ELR (cell line): ENCODE measurements around the gene KCNK1.

Experiments used
- DNase-seq: peaks from one replicate; pipeline ENCODE4 v3.0.0-alpha.2; 2015; ENCODE audit warnings: low read depth

Gene KCNK1

DNA sequence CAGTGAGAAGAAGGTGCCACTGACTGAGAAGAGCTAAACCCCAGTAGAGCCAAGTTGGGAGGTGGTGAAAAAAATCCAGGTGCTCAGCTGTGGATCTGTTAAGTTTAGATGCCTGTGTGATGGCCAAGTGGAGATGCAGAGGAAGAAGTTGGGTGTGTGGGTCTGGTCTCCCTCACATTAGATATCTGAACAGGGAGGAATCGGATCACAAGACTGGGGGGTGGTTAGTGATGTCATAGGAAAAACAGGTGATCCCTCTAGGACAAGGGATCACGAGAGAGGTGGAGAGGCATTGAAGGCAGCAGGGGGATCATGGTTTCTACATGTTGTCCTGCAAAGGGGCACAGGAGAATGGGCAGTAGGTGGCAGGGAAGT, 22.6 kb downstream of the KCNK1 start:
- DNase-seq = no peak

DNA sequence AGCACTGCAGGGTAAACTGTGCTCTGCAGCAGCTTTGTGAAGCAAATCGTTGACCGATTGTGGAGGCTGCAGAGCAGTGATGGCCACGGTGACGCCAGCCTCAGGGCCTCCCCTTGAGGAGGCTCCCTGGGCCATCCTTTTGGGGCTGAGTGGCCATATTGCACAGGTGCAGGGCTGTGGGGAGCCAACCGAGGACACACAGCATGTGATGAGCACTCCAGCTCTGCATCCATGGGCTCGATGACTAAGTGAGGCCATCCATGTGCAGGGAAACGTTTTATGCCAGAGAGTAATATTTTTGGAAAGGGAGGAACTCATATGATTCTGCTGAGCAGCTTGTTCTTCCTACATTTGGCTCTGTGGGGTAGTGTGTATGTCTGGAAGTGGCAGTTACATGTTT, 24.6 kb downstream of the KCNK1 start:
- DNase-seq = no peak

DNA sequence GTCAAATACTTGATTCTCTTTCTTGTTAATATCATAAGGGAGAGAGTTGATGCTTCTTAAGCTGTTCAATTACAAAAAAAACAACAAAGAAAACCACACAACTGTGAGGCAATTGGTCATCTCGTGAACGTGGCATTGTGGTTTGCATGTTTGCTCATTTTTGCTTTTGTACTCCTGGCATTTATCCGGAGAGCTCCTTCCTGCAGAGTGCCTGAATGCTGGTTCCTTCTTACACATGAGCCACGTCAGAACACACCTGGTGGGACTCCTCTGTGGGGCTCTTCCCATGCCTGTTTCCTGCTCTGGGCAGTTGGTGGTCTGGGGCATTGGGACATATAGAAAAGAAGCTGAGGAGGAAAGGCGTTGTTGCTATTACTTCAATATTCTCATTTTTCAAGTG, 25.7 kb downstream of the KCNK1 start:
- no peak for DNase-seq

DNA sequence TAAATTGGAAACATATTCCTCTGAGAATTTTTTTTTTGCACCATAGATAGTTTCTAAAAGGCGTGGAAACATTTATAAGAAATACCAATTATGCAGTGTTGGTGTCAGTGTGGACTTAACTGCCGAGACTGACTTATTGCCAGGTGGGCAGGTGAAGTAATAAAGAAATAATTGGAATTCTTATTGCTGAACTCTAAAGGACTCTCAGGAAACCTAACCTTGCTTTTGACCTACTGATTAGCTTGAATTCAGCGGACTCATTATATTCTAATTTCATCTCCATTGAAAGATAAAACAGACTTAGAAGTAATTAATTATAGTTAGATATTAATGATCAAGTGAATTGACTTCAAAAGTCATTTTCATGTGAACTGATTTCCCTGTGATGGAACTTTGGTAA, 26.3 kb downstream of the KCNK1 start:
- no peak for DNase-seq

DNA sequence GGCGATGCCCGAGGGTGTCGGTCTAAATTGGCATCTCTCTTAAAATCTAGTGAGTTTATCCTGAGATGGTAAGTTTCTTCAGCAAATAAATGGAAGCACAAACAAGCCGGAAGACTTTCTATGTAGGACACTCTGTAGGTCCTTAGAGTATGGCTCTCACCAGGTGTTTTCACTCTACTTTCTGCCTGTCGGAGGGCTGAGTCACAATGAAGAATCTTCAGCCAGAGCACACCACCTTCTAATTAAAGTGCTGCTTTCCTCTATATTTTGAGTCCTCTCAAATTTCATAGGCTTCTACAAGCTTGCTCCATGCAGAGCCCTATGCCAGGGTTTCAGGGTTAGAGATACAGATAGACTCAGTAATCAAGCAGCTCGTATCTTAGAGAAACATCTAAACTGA, 27.1 kb downstream of the KCNK1 start:
- no peak for DNase-seq

DNA sequence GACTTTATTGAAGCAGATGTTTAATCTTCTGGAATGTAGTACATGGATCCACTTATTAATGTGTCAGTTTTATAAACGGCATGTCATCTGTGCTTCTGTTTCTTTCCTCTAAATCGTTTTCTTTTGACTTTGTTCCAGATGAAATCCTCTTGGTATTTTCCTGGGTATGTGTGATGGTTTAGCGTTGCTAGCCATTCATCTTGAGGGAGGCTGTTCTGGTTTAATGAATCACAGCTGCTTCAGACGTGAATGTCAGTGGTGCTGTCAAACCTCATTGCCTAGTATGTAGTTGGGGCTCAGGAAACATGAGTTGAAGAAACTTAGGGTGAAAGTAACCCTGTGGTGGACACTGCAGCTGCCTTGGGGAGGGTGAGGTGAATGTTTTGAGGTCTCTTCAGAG, 33.2 kb downstream of the KCNK1 start:
- no peak for DNase-seq

DNA sequence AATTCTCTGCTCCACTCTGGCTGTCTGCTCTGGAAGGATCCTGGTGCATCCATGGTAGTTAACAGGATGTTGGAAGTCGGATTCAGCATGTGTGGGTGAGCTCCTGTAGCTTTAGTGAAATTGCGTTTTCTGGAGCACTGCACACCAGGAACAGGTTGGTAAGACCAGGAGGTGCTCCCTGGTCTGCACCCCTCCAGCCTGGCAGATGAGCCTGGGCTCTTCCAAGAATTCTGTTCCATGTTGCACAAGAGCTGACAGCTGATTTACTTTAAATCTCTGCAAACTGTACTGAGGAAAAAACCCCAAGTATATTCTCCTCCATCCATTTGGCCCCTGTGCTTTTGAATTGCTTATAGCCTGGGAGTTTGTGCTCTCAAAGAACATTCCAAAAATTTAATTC, 33.7 kb downstream of the KCNK1 start:
- no peak for DNase-seq

DNA sequence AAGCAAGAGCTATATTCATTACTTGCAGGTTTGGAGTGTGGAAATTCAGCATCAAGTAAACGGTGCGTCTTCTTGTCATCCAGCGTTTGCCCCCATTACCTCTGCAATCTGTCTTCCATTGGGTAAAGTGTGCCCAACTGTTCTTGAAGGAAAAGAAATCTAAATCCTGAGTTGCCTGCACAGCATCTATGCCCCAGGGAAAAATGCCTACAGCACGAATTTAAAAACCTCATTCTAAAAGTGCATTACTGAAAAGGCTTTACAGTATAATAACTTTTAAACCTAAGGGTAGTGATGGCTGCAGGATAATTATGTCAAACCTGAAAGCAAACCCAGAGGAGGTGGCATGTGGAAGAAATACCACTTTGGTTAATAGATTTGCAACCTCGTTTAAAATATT, 37.2 kb downstream of the KCNK1 start:
- DNase-seq = no peak

DNA sequence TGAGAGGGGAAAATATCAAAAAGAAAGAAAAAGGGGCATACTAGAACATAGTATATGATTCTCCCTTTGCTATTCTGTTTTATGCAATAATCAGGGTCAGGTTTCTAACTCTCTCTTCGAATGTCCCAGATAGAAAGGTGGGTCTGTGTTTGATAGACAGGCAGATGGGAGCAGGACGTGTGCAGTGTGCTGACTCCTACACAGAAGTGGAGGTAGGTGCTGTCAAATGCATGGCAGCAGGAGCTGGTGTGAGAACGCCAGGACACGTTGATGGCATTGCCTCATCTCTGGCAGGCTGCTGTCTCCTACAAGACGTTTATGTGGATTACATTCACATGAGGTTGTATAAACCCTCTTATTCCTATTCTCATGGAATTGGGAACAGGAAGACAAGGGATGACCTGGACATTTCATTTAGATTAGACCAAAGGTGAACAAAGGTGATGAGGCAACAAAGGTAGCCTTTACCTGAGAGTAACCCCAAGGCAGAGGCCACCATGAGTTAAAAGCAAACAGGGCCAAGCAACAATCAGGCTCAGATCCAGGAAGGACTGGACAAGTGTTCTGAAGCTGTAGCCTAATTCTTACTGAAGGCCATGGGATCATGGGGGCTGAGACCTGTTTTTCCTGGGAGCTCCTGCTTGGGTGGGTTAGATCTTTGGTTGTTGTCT, 37.8 kb downstream of the KCNK1 start:
- DNase-seq = no peak

DNA sequence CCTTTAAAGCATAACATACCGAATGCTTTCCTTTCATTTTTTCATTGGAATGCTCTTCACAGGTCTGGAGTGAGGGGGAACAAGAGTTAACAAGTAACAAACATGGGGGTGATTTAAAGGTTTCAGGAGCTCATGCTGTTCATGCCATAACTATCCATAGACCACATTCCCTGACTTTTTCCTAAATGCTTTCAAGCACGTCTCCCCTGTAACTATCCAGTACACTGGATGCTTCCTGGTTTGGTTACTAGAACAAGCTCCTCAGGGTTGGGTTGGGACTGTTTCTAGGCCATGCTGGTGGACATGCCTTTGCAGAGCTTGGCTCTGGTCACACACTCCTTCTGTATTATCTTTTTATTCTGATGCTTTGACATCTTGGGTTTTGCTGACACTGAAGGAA, 38.6 kb downstream of the KCNK1 start:
- no peak for DNase-seq

DNA sequence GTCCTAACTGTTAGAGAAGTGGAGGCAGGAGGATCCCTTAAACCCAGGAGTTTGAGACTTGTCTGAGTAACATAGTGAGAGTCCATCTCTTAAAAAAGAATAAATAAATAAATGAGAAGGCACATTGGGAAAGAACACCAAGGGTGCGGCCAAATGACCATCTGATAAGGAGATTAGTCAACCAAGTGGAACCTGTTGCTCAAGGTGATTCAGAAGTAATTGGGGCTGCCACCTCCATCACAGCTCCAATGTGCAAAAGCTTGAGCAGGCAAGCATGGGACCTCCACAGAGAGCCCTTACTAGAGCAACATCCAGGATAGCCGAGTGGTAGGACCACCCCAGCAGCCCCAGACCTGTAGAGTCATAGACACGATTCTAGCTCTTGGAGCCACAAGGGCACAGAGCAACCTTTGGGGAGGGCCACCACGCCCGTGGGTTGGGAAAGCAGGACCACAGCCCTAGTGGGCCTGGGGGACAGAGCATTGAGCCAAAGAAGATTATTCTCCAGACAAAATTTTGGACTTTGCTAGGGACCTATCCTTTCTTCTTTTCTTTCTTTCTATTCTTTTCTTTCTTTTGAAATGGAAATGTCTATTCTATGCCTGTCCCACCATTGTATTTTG, 40.9 kb downstream of the KCNK1 start:
- no peak for DNase-seq

DNA sequence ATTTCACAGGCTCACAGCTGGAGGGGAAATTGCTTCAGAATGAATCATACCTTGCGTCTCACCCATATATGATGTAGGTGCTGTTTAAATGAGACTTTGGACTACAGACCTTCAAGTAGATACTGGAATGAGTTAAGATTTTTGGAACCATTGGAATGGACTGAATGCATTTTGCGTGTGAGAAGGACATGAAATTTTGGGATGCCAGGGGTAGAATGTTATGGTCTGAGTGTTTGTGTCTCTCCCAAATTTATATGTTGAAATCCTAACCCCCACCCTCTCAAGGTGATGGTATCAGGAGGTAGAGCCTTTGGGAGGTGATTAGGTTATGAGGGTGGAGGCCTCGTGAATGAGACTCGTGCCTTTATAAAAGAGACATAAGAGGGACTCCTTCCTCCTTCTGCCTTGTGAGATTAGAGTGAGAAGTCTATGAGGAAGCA, 41.4 kb downstream of the KCNK1 start:
- DNase-seq = no peak

DNA sequence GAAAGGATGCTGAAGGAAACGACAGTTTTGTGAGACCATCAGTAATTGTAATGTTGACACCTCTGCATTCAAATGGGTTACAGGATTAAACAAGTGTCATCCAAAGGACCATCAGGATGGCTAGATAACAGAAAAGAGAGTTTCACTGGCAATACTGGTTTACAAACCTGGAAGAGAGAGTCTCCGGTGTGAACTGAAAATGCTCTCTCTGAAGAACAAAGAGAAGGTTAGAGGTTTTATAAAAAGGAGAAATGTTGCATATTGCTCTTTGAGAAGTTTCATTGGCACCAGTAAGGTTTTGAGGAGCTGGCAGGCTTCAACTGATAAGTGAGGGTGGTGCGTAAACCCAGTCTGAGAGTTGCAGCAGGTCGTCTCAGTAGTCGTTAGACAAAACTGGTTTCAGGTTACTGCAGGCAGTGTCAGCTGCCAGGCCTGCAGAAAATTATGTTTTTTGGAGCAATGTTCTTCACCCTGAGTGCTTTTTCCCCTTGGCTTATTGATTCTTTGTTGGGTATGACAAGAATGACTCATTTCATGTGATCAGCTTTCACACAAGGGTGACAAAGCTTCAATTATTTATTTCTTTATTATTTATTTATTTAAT, 42.2 kb downstream of the KCNK1 start:
- no peak for DNase-seq

DNA sequence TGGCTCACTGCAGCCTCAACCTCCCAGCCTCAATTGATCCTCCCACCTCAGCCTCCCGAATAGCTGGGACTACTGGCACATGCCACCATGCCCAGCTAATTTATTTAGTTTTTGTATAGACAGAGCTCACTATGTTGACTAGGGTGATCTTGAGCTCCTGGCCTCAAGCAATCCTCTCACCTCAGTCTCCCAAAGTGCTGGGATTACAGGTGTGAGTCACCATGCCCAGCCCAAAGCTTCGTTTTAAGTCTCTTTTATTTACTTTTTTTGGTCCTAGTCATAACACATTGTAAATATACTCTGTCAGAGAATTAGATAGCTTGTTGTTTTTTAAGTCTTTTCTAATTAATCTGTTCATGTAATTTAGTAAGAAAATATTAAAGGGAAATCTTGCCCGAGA, 42.8 kb downstream of the KCNK1 start:
- DNase-seq = no peak

DNA sequence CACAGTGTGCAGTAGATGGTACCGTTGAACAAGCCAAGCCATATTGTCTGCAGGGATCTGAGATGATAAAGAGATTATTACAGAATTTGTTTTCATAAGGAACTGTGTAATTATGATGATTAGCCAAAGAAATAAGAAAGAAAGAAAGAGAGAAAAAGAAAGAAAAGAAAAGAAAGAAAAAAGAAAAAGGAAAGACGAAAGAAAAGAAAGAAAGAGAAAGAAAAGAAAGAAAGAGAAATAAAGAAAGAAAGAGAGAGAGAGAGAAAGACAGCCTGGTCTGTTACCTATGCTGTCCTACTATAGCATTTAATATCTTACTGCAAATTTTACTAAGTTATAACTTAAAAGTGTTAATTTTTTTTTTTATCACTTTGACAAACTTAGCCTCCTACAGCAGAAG, 43.6 kb downstream of the KCNK1 start:
- DNase-seq = no peak

DNA sequence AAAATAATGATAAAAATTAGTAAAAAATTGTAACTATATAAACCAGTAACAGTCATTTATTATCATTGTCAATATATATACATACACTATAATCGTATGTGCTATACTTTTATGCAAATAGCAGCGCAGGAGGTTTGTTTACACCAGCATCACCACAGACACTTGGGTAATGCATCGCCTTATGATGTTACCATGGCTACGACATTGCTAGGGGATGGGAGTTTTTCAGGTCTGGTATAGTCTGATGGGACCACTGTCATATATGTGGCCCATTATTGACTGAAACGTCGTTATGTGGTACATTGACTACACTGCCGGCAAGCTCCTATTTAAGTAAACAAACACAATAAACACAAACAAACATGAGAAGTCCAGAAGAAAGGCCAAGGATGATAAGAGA, 45.6 kb downstream of the KCNK1 start:
- DNase-seq = no peak

DNA sequence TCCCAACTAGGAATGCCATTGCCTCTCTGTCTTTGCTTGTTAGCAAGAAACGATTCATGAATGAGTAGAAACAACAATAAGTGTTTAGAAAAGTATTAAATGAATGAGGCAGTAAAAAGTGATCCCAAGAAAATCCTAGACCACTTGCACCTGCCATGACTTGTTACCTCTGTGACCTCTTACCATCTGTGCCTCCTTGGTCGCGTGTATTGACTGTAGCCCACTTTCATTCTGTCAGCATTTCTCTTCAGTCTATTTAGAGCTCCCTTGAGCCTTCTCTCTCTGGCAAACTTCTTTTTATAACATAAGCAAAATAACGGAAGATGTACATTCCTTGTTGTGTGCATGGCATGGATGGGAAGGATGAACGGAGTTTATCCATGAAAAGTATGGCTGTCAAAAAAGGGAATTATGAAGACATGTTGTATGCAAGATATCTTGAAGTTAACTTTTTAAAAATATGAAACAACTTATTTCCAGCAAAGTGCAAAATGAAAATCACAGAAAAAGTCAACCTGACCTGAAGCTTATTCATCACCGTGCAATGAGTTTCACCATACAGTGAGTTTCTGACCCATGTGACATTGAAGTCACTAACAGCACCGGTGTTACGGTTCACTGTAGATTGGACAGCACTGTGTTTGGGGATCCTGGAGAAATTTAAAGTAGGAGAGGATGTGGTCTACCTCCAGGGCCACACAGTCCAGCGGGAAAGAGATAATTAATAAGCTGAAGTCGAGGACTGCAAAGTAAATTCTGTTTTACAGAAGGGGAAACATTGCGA, 47.7 kb downstream of the KCNK1 start:
- DNase-seq = no peak

DNA sequence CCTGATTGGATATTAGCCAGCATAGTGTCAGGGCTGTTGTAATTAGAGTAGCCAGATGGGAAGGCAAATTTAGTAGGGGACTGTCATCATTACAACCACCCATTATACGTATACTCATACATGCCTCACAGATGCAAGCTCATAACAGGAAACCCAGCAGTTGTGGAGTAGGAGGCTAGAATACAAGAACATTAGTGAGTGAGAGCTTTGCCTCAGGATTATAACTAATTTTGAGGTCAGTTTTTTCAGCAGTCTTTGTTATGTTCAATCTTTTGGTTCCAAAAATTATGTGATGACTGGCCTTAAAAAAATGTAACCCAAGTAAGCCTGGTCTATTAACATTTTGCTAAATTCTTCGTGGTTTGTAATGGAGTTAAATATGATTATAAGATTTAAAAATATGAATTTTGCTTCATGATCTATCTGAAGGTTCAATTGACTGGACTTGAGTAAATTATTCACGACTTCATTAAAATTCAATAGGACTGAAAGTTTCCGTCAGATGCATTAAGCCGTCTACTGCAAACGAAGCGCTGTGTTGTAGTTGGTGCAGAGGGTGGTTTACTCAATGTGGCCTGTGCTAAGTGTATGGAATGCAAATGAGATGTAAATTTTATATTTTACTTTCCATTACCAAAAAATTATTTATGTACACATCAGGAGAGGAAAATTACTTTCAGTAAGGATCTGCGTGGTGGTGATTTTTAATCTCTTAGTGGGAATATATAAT, 48.8 kb downstream of the KCNK1 start:
- no peak for DNase-seq

DNA sequence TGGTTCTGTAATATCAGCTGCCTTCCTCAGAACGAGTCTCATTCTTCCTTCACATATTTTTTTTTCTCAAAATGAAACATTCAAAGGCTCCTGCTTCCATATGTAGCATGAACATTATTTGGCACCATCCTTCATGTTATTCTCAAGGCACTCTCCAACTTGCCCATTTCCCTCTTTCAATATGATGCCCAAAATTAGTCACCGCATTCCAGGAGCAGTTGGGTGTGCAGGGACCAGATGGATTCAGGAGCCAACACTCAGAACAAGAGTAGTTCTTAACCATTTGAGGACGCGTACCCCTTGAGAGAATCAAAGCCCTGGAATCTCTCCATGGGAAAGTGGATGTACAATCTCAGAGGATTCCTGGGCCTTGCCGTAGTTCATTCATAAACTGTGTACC, 50.3 kb downstream of the KCNK1 start:
- no peak for DNase-seq

DNA sequence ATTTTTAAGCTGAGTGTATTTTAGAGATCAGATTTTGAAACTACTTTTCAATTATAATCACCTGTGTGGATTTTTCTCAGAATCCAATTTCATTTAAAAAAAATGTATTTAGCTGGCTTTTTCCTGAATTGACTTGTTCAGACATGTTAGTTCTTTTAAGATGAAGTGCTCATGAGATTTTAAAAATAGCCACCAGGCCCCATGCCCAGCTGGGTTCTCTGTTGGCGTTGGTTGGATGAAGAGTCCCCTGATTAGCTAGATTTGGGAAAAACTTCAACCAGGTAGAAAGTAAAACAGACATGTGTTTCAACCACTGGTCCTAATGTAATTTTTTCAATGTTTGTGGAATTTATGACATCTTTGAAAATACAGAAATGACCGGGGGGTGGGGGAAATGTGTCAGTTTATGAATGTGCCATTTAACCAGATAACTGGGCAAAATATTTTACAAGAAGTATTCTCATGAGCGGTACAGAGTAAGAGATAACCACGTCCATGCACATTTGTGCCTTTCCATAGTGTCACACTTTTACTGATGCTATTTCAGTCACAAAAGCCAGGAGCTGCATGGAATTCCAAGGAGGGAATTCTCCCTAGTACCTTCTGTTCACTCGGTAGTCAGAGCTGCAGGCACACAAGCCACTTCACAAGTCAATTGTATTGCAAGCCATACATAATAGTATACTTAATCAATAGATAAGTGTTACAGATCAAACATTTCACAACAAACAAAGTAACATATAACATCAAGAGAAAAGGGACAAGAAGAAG, 51.1 kb downstream of the KCNK1 start:
- DNase-seq = no peak

DNA sequence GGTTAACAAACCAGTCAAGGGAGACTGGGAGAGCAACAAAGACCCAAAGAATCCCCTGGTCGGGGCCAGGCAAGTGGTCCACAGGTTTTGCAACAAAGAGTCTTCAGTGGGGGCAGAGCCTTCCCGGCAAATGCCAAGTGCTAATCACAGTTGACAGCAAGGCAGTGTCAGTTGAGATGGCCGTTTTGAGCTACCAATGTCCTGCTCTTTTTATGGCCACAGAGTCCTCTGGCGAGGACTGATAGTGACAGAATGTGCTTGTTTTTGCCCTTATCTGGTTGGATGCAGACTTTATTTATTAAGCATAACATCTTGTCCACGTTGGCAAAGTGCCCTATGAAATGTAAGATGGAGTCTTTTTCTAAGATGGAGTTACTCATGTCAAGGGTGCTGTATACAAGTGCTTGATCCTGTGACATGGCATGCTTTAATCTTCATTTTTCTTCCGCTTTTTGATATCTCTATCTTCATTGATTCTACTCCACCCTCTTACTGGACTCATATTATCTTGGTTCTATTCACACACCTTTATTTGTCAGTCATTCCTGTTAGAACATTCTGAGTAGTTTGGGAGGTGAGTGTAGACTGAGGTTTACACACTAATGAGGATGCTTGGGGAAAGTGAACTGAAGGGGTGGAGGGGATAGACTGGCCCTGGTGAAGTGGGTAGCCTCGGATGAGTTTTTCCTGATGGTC, 51.8 kb downstream of the KCNK1 start:
- DNase-seq = no peak
